HEK293 (cell line): ENCODE results near the gene EIF4A2.

ENCODE experiments used
- EGR2 ChIP-seq: fragments of 450-650 bp; formaldehyde crosslinking; IDR thresholded peaks from 2 replicates; pipeline ENCODE4 v1.5.1; 2016; ENCODE audit warnings: low read depth, missing biosample characterization, missing genetic modification characterization
- GLI4 ChIP-seq: fragments of 450-650 bp; formaldehyde crosslinking; IDR thresholded peaks from 2 replicates; pipeline ENCODE4 v1.5.1; 2016; ENCODE audit warnings: missing biosample characterization, missing genetic modification characterization
- GLIS1 ChIP-seq: fragments of 450-650 bp; formaldehyde crosslinking; IDR thresholded peaks from 2 replicates; pipeline ENCODE4 v1.5.1; 2016; ENCODE audit warnings: missing biosample characterization, missing genetic modification characterization
- GLIS2 ChIP-seq: fragments of 450-650 bp; formaldehyde crosslinking; IDR thresholded peaks from 2 replicates; pipeline ENCODE4 v1.5.1; 2016; ENCODE audit warnings: missing biosample characterization, missing genetic modification characterization
- IKZF3 ChIP-seq: fragments of 450-650 bp; IDR thresholded peaks from 2 replicates; pipeline ENCODE4 v1.5.0; 2018; ENCODE audit warnings: missing biosample characterization, mild to moderate bottlenecking, missing genetic modification characterization, moderate library complexity
- KLF8 ChIP-seq: fragments of 450-650 bp; formaldehyde crosslinking; IDR thresholded peaks from 2 replicates; pipeline ENCODE4 v1.5.1; 2016; ENCODE audit warnings: missing biosample characterization, missing genetic modification characterization
- MEIS1 ChIP-seq: sonication (generic); formaldehyde crosslinking; IDR thresholded peaks from 2 replicates; pipeline ENCODE4 v1.8.1; 2022; ENCODE audit warnings: missing genetic modification reagents, mild to moderate bottlenecking, borderline replicate concordance
- SP3 ChIP-seq: fragments of 450-650 bp; formaldehyde crosslinking; IDR thresholded peaks from 2 replicates; pipeline ENCODE4 v1.5.1; 2016; ENCODE audit warnings: missing biosample characterization, missing genetic modification characterization
- ZBTB20 ChIP-seq: fragments of 450-650 bp; formaldehyde crosslinking; IDR thresholded peaks from 2 replicates; pipeline ENCODE4 v1.5.1; 2016; ENCODE audit warnings: missing biosample characterization, missing genetic modification characterization
- ZBTB48 ChIP-seq: fragments of 450-650 bp; formaldehyde crosslinking; IDR thresholded peaks from 2 replicates; pipeline ENCODE4 v1.5.1; 2016; ENCODE audit warnings: missing biosample characterization, missing genetic modification characterization
- ZBTB8A ChIP-seq: fragments of 450-650 bp; formaldehyde crosslinking; IDR thresholded peaks from 2 replicates; pipeline ENCODE4 v1.5.1; 2016; ENCODE audit warnings: missing biosample characterization, missing genetic modification characterization
- ZFHX2 ChIP-seq: fragments of 450-650 bp; formaldehyde crosslinking; conservative IDR thresholded peaks from 2 replicates; pipeline ENCODE4 v1.5.1; 2016; ENCODE audit warnings: missing biosample characterization, missing genetic modification characterization
- ZNF140 ChIP-seq: fragments of 450-650 bp; formaldehyde crosslinking; IDR thresholded peaks from 2 replicates; pipeline ENCODE4 v1.5.1; 2016; ENCODE audit warnings: missing biosample characterization, missing genetic modification characterization
- ZNF274 ChIP-seq, 2 experiments: fragments of 200-500 bp in 1 of 2; fragments of 450-650 bp in 1 of 2; sonication (Bioruptor generic) in 1 of 2; formaldehyde crosslinking in 1 of 2; IDR thresholded peaks; 2 replicates each; pipeline versions ENCODE4 v1.5.1 to v1.6.1; 2014 to 2016; ENCODE audit warnings: borderline replicate concordance in 1 of 2, inconsistent platforms in 1 of 2, low read length in 1 of 2, missing biosample characterization in 1 of 2, missing genetic modification characterization in 1 of 2
- ZNF600 ChIP-seq: fragments of 450-650 bp; formaldehyde crosslinking; IDR thresholded peaks from 2 replicates; pipeline ENCODE4 v1.5.1; 2016; ENCODE audit warnings: missing biosample characterization, missing genetic modification characterization
- ZNF629 ChIP-seq: fragments of 450-650 bp; formaldehyde crosslinking; IDR thresholded peaks from 2 replicates; pipeline ENCODE4 v1.5.1; 2017; ENCODE audit warnings: missing biosample characterization, missing genetic modification characterization
- ZNF660 ChIP-seq: fragments of 450-650 bp; IDR thresholded peaks from 2 replicates; pipeline ENCODE4 v1.5.1; 2018; ENCODE audit warnings: missing biosample characterization, mild to moderate bottlenecking, missing genetic modification characterization
- ZNF677 ChIP-seq: fragments of 450-650 bp; IDR thresholded peaks from 2 replicates; pipeline ENCODE4 v1.5.0; 2018; ENCODE audit warnings: missing biosample characterization, mild to moderate bottlenecking, missing genetic modification characterization, moderate library complexity
- TF ChIP-seq, protein P1 (sequence below): fragments of 450-650 bp; formaldehyde crosslinking; IDR thresholded peaks from 2 replicates; pipeline ENCODE4 v1.5.1; 2016; ENCODE audit warnings: missing biosample characterization, missing genetic modification characterization
- TF ChIP-seq, protein P2 (sequence below): fragments of 450-650 bp; formaldehyde crosslinking; optimal IDR thresholded peaks from 2 replicates; pipeline ENCODE3; 2016; ENCODE audit warnings: missing biosample characterization, mild to moderate bottlenecking, missing genetic modification characterization
- TF ChIP-seq, protein P3 (sequence below): fragments of 450-650 bp; formaldehyde crosslinking; IDR thresholded peaks from 2 replicates; pipeline ENCODE4 v1.5.1; 2017; ENCODE audit warnings: missing biosample characterization, missing genetic modification characterization
- TF ChIP-seq, protein P4 (sequence below): fragments of 450-650 bp; formaldehyde crosslinking; IDR thresholded peaks from 2 replicates; pipeline ENCODE4 v1.5.1; 2017; ENCODE audit warnings: missing biosample characterization, missing genetic modification characterization
- TF ChIP-seq, protein P5 (sequence below): fragments of 450-650 bp; formaldehyde crosslinking; IDR thresholded peaks from 2 replicates; pipeline ENCODE4 v1.5.1; 2016; ENCODE audit warnings: missing biosample characterization, missing genetic modification characterization
- TF ChIP-seq, protein P6 (sequence below): fragments of 450-650 bp; formaldehyde crosslinking; IDR thresholded peaks from 2 replicates; pipeline ENCODE4 v1.5.1; 2016; ENCODE audit warnings: missing biosample characterization, missing genetic modification characterization
- TF ChIP-seq, protein P7 (sequence below): fragments of 450-650 bp; formaldehyde crosslinking; IDR thresholded peaks from 2 replicates; pipeline ENCODE4 v1.5.1; 2017; ENCODE audit warnings: missing biosample characterization, missing genetic modification characterization

EIF4A2 gene

DNA sequence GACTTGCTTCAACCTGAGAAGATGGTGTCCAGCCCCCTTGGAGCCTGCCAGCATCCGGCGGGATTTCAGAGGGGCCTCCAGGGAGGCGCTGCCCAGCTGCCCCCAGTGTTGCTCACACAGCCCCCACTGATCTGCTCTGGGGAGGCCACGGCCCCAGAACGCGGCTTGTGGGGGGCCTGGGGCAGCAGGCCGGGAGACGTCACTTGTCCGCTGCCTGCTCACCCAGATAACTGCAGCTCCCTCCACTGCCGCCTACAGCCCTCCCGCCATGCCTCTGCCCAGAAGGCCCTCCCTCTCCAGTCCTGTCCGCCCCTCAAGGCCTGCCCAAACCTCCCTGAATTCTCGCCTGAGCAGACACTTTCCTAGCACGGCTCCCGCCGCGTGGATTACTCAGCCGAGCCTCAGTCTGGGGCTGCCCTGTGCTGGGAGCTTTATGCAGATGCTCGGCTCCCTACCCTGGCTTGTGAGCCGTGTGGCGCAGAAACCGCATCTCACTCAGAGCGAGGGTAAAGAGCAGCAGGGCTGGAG is 42.0 kb downstream of the EIF4A2 start (continued):
- TF ChIP-seq, protein P1, sequence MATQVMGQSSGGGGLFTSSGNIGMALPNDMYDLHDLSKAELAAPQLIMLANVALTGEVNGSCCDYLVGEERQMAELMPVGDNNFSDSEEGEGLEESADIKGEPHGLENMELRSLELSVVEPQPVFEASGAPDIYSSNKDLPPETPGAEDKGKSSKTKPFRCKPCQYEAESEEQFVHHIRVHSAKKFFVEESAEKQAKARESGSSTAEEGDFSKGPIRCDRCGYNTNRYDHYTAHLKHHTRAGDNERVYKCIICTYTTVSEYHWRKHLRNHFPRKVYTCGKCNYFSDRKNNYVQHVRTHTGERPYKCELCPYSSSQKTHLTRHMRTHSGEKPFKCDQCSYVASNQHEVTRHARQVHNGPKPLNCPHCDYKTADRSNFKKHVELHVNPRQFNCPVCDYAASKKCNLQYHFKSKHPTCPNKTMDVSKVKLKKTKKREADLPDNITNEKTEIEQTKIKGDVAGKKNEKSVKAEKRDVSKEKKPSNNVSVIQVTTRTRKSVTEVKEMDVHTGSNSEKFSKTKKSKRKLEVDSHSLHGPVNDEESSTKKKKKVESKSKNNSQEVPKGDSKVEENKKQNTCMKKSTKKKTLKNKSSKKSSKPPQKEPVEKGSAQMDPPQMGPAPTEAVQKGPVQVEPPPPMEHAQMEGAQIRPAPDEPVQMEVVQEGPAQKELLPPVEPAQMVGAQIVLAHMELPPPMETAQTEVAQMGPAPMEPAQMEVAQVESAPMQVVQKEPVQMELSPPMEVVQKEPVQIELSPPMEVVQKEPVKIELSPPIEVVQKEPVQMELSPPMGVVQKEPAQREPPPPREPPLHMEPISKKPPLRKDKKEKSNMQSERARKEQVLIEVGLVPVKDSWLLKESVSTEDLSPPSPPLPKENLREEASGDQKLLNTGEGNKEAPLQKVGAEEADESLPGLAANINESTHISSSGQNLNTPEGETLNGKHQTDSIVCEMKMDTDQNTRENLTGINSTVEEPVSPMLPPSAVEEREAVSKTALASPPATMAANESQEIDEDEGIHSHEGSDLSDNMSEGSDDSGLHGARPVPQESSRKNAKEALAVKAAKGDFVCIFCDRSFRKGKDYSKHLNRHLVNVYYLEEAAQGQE (tag by site-specific recombination): 0 out of 2 replicates have a peak, but pooled peaks have one; percentile 18
- TF ChIP-seq IKZF3 (peak; percentile 45; the same call in 1 of the 2 replicates), GLIS1 (tag by site-specific recombination) (peak; percentile 96), ZNF660 (tag by site-specific recombination) (0 out of 2 replicates have a peak, but pooled peaks have one; percentile 48), ZNF274 (IDR thresholded peaks at IDR 0.05; ENCODE audit: low read length) (no peak), ZNF274 (tag by site-specific recombination; IDR thresholded peaks at IDR 0.05; ENCODE audit: borderline replicate concordance) (no peak), ZNF629 (tag by site-specific recombination) (0 out of 2 replicates have a peak, but pooled peaks have one; percentile 9), ZBTB8A (tag by site-specific recombination) (peak; percentile 75), ZNF600 (tag by site-specific recombination) (peak; percentile 77), KLF8 (tag by site-specific recombination) (no peak), GLI4 (tag by site-specific recombination) (no peak), ZNF140 (tag by site-specific recombination) (no peak), GLIS2 (tag by site-specific recombination) (peak; percentile 97), EGR2 (tag by site-specific recombination) (peak; percentile 35; the same call in 1 of the 2 replicates), MEIS1 (CRISPR knock-in tag) (no peak), ZBTB20 (tag by site-specific recombination) (peak; percentile 55; the same call in 1 of the 2 replicates), ZNF677 (tag by site-specific recombination) (no peak), SP3 (tag by site-specific recombination) (peak; percentile 38; the same call in 1 of the 2 replicates), ZBTB48 (tag by site-specific recombination) (no peak), ZFHX2 (tag by site-specific recombination) (peak; percentile 39)
- TF ChIP-seq, protein P2, sequence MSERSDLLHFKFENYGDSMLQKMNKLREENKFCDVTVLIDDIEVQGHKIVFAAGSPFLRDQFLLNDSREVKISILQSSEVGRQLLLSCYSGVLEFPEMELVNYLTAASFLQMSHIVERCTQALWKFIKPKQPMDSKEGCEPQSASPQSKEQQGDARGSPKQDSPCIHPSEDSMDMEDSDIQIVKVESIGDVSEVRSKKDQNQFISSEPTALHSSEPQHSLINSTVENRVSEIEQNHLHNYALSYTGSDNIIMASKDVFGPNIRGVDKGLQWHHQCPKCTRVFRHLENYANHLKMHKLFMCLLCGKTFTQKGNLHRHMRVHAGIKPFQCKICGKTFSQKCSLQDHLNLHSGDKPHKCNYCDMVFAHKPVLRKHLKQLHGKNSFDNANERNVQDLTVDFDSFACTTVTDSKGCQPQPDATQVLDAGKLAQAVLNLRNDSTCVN (tag by site-specific recombination): peak; percentile 27
- TF ChIP-seq, protein P3, sequence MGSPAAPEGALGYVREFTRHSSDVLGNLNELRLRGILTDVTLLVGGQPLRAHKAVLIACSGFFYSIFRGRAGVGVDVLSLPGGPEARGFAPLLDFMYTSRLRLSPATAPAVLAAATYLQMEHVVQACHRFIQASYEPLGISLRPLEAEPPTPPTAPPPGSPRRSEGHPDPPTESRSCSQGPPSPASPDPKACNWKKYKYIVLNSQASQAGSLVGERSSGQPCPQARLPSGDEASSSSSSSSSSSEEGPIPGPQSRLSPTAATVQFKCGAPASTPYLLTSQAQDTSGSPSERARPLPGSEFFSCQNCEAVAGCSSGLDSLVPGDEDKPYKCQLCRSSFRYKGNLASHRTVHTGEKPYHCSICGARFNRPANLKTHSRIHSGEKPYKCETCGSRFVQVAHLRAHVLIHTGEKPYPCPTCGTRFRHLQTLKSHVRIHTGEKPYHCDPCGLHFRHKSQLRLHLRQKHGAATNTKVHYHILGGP: no peak
- TF ChIP-seq, protein P4, sequence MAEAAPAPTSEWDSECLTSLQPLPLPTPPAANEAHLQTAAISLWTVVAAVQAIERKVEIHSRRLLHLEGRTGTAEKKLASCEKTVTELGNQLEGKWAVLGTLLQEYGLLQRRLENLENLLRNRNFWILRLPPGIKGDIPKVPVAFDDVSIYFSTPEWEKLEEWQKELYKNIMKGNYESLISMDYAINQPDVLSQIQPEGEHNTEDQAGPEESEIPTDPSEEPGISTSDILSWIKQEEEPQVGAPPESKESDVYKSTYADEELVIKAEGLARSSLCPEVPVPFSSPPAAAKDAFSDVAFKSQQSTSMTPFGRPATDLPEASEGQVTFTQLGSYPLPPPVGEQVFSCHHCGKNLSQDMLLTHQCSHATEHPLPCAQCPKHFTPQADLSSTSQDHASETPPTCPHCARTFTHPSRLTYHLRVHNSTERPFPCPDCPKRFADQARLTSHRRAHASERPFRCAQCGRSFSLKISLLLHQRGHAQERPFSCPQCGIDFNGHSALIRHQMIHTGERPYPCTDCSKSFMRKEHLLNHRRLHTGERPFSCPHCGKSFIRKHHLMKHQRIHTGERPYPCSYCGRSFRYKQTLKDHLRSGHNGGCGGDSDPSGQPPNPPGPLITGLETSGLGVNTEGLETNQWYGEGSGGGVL (tag by site-specific recombination): peak; percentile 74
- TF ChIP-seq, protein P5, sequence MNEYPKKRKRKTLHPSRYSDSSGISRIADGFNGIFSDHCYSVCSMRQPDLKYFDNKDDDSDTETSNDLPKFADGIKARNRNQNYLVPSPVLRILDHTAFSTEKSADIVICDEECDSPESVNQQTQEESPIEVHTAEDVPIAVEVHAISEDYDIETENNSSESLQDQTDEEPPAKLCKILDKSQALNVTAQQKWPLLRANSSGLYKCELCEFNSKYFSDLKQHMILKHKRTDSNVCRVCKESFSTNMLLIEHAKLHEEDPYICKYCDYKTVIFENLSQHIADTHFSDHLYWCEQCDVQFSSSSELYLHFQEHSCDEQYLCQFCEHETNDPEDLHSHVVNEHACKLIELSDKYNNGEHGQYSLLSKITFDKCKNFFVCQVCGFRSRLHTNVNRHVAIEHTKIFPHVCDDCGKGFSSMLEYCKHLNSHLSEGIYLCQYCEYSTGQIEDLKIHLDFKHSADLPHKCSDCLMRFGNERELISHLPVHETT (tag by site-specific recombination): no peak
- TF ChIP-seq, protein P6, sequence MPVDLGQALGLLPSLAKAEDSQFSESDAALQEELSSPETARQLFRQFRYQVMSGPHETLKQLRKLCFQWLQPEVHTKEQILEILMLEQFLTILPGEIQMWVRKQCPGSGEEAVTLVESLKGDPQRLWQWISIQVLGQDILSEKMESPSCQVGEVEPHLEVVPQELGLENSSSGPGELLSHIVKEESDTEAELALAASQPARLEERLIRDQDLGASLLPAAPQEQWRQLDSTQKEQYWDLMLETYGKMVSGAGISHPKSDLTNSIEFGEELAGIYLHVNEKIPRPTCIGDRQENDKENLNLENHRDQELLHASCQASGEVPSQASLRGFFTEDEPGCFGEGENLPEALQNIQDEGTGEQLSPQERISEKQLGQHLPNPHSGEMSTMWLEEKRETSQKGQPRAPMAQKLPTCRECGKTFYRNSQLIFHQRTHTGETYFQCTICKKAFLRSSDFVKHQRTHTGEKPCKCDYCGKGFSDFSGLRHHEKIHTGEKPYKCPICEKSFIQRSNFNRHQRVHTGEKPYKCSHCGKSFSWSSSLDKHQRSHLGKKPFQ (tag by site-specific recombination): no peak
- TF ChIP-seq, protein P7, sequence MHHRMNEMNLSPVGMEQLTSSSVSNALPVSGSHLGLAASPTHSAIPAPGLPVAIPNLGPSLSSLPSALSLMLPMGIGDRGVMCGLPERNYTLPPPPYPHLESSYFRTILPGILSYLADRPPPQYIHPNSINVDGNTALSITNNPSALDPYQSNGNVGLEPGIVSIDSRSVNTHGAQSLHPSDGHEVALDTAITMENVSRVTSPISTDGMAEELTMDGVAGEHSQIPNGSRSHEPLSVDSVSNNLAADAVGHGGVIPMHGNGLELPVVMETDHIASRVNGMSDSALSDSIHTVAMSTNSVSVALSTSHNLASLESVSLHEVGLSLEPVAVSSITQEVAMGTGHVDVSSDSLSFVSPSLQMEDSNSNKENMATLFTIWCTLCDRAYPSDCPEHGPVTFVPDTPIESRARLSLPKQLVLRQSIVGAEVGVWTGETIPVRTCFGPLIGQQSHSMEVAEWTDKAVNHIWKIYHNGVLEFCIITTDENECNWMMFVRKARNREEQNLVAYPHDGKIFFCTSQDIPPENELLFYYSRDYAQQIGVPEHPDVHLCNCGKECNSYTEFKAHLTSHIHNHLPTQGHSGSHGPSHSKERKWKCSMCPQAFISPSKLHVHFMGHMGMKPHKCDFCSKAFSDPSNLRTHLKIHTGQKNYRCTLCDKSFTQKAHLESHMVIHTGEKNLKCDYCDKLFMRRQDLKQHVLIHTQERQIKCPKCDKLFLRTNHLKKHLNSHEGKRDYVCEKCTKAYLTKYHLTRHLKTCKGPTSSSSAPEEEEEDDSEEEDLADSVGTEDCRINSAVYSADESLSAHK: no peak
